IPS DF 6.9 (cell line): Measurements from ENCODE around the gene CX3CR1.
"Not testable (repeated sequence)": the region's sequence is repeated elsewhere in the genome, so short reads cannot be mapped to it uniquely, and the experiment has no call there.

ENCODE experiments used
- DNase-seq: peaks from one replicate; pipeline ENCODE4 v3.0.0-alpha.2; 2013; ENCODE audit warnings: low read depth, low spot score
- H3K27ac ChIP-seq: one replicate; pipeline ENCODE4 v1.5.1; 2013; ENCODE audit warnings: low read length, control low read depth
- H3K27me3 ChIP-seq: 2 replicates; pipeline ENCODE4 v1.6.1; 2013; ENCODE audit warnings: mild to moderate bottlenecking, low read length; ENCODE audit not compliant: control insufficient read depth, insufficient read depth
- H3K36me3 ChIP-seq: 2 replicates; pipeline ENCODE4 v1.6.1; 2013; ENCODE audit warnings: low read length; ENCODE audit not compliant: control insufficient read depth, insufficient read depth
- H3K4me1 ChIP-seq: 2 replicates; pipeline ENCODE4 v1.6.1; 2013; ENCODE audit warnings: low read length; ENCODE audit not compliant: control insufficient read depth, insufficient read depth
- H3K4me3 ChIP-seq: 2 replicates; pipeline ENCODE4 v1.5.1; 2013; ENCODE audit warnings: mild to moderate bottlenecking, low read length
- H3K9me3 ChIP-seq: 2 replicates; pipeline ENCODE4 v1.6.1; 2013; ENCODE audit warnings: low read length, inconsistent platforms; ENCODE audit not compliant: control insufficient read depth, insufficient read depth
- WGBS: extraction: QIAGEN DNeasy Blood & Tissue Kit; methylation state at CpG from one replicate; pipeline ENCODE4 v1.1.7; 2013; ENCODE audit warnings: mixed read lengths, missing lambda C conversion rate; ENCODE audit not compliant: insufficient read length, insufficient coverage; 5-methylcytosine and 5-hydroxymethylcytosine counted together

CX3CR1 gene, protein sequence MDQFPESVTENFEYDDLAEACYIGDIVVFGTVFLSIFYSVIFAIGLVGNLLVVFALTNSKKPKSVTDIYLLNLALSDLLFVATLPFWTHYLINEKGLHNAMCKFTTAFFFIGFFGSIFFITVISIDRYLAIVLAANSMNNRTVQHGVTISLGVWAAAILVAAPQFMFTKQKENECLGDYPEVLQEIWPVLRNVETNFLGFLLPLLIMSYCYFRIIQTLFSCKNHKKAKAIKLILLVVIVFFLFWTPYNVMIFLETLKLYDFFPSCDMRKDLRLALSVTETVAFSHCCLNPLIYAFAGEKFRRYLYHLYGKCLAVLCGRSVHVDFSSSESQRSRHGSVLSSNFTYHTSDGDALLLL

DNA sequence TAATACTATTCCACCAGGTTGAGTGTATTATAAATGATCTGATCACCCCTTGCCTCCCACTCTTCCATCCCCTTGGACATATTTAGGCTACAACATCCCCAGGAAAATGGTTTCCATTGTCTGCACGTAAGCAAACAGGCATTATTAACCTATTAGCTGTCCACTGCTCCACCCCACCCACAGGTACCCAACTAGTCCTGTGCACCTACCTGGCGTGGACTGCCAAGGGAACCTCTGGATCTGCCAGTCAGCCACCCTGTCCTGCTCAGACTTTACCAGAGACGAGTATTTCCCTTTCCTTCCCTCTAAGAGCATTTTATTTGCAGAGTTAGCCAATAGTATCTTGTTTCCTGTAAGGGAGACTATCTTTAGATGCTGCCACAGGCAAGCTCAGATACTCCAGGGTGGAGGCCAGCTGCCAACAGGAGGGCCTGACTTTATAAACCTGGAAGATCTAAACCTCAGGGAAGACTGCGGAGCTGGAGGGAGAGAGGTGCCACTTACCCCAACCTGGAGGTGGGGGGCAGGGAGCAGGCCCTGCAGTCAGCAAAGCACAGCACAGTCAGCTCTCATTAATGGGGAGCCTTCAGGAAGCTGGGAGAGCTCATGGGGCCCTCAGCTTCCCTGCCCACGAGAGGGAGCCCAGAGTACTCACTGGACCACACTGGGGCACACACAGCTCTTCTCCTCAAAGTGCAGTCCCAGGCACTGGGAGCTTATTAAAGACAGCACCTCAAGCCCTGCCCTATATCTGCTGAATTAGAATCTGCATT, at the start of gene CX3CR1:
TSS of gene CX3CR1 (minus strand) at position 292 of the 773 bp plus-strand sequence. CDS start 13,527 bp downstream, outside the sequence.
- Histone ChIP-seq H3K9me3 (no peaks in the 10 kb centered on the region), H3K4me3 (no peak within 1 kb of the TSS), H3K27ac (no peak within 1 kb of the TSS), H3K27me3 (no peaks in the 10 kb centered on the region), H3K36me3 (no peaks in the 10 kb centered on the region), H3K4me1 (no peaks in the 10 kb centered on the region)
- no peak for DNase-seq
- no CpG with 5 or more reads among the region's 5 CpGs for WGBS

DNA sequence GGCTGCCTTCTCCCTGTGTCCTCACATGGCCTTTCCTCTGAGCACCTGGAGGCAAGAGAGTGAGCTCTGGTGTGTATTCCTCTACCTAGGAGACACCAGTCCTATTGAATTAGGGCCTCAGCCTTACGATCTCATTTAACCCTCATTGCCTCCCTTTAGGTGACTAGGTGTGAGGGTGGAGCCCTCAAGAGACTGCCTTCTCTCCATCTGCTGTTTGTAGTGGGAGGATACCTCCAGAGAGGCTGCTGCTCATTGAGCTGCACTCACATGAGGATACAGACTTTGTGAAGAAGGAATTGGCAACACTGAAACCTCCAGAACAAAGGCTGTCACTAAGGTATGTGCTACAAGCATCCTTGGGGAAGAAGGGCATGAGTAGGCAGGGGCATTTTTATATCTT, 49.7 kb upstream of the CX3CR1 start, which contains the start of gene CCR8:
TSS of gene CCR8 (plus strand) at position 217 of the 400 bp plus-strand sequence. CDS start 2,623 bp downstream, outside the sequence.
- H3K27me3 ChIP-seq: no peaks in the 10 kb centered on the region
- DNase-seq: no peak
- no peaks in the 10 kb centered on the region for H3K36me3 ChIP-seq
- no peak within 1 kb of the TSS for H3K4me3 ChIP-seq
- WGBS: no CpG with 5 or more reads among the region's 1 CpG
- no peaks in the 10 kb centered on the region for H3K4me1 ChIP-seq
- no peak within 1 kb of the TSS for H3K27ac ChIP-seq
- no peaks in the 10 kb centered on the region for H3K9me3 ChIP-seq

DNA sequence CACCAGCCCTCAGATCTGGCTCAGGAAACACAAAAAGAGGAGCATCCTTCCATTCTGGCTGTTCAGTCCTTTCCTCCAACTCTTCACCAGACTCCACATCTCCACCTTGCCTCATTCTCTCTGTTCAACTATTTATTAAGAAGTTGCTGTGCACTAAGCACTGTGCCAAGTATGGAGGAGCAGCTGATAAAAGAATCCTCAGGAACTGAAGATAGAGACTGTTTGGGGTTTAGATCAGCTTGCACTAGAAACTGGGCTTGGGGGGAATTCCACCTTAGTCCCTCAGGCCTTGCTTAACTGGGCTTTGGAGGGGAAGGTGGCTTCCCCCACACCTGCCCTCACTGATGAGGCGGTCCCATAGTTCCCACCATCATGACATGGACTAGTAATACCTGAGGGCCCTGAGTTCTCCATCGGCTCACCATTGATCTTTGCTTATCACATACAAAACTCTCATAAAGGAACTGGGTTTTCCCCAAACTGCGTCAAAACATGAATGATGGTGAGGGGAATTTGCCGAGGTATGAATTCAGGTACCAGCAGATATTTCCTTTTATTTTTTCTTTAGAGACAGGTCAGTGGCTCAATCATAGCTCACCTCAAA, 48.0 kb upstream of the CX3CR1 start:
- Histone ChIP-seq H3K9me3 (no peaks in the 10 kb centered on the region), H3K4me3 (no peak overlapping the region), H3K36me3 (no peaks in the 10 kb centered on the region), H3K4me1 (no peaks in the 10 kb centered on the region), H3K27me3 (no peaks in the 10 kb centered on the region), H3K27ac (no peak overlapping the region)
- no peak for DNase-seq
- WGBS: no CpG with 5 or more reads among the region's 4 CpGs

DNA sequence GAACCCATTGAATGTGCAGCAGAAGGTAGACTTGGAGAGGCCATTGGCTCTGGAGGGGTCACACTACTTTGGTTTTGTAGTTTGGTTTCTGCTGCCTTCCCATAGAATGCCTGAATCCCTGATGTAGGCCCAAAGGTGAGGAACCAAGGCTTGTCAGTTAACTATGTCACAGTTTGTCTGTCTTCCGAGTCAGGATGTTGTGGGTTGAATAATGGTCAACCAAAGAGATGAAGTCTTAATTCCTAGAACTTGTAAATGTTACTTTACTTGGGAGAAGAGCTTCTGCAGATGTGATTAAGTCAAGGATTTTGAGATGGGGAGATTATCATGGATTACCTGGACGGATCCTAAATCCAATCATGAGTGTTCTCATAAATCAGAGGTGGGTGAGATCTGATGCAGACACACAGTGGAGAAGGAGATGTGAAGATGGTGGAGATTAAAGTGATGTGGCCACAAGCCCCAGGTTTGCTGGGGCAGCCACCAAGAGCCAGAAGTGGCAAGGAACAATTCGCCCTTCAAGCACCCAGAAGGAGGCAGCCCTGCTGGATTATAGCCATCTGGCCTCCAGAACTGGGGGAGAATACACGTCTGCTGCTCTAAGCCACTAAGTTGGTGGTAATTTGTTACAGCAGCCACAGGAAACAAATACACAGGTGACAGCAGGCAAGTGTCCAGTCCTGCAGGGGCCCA, 47.4 kb upstream of the CX3CR1 start:
- DNase-seq: no peak
- Histone ChIP-seq H3K9me3 (no peaks in the 10 kb centered on the region), H3K27me3 (no peaks in the 10 kb centered on the region), H3K36me3 (no peaks in the 10 kb centered on the region), H3K27ac (no peak overlapping the region), H3K4me1 (no peaks in the 10 kb centered on the region), H3K4me3 (no peak overlapping the region)
- no CpG with 5 or more reads among the region's 4 CpGs for WGBS

DNA sequence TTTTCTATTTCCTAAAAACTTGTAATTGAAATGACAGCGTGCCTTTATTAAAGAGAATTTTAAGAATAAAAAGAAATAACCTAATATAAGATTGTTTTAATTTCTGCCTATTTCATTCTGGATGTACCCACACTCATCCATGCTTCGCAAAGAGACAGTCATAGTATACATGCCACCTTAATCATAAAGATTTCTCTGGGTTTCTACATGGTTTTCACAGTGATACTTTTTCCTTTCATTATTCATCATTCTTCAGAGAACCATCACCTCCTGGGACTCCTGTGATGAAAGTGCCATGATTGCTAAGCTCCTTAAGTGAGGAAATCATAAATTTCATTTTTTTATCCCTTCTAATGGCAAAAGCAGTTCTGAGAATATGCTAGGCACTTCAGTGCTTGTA, 45.4 kb upstream of the CX3CR1 start:
- no peaks in the 10 kb centered on the region for H3K27me3 ChIP-seq
- no peaks in the 10 kb centered on the region for H3K36me3 ChIP-seq
- H3K4me3 ChIP-seq: no peak overlapping the region
- H3K9me3 ChIP-seq: no peaks in the 10 kb centered on the region
- no peak overlapping the region for H3K27ac ChIP-seq
- no CpG with 5 or more reads among the region's 2 CpGs for WGBS
- H3K4me1 ChIP-seq: no peaks in the 10 kb centered on the region
- no peak for DNase-seq

DNA sequence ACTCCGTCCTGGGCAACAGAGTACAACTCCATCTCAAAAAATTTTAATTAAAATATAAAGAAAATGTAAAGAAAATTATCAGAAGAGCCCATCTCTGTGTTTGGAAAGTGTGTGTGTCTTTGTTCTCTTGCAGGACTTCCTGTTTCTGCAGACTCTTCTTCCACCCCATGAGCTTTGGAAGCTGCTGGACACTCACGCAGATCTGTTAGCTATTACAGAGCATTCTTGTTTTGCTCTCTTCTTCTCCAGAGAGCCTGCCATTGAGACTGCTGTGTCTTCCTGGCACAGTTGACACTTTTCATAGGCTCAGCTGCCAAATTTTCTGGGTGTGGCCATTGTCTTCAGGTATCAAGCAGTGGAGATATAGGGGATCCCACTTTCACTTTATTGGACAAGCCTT, 43.7 kb upstream of the CX3CR1 start:
- Histone ChIP-seq H3K36me3 (no peaks in the 10 kb centered on the region), H3K4me1 (no peaks in the 10 kb centered on the region), H3K9me3 (no peaks in the 10 kb centered on the region), H3K27me3 (no peaks in the 10 kb centered on the region), H3K27ac (no peak overlapping the region), H3K4me3 (no peak overlapping the region)
- DNase-seq: no peak
- WGBS: no CpG with 5 or more reads among the region's 2 CpGs

DNA sequence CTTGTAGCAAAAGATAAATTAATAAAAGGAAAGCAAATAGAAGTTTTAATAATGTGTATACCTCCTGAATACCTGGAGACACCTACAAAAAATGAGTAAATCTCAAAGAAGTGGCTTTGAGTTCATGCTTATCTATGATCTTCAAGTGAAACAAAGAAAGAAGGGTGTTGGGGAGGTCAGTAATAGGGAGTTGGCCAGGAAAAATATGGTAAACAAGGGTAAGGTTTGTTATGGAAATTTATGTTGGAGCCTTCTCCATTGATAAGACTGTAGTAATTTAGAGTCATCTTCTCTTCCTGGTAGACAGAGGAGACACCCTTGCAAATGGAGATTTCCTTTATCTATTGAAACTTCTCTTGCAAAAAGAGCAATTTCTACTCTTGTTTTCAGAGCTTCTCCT, 43.1 kb upstream of the CX3CR1 start:
- no peak for DNase-seq
- Histone ChIP-seq H3K27ac (no peak overlapping the region), H3K4me1 (no peaks in the 10 kb centered on the region), H3K4me3 (no peak overlapping the region), H3K9me3 (no peaks in the 10 kb centered on the region), H3K27me3 (no peaks in the 10 kb centered on the region), H3K36me3 (no peaks in the 10 kb centered on the region)

DNA sequence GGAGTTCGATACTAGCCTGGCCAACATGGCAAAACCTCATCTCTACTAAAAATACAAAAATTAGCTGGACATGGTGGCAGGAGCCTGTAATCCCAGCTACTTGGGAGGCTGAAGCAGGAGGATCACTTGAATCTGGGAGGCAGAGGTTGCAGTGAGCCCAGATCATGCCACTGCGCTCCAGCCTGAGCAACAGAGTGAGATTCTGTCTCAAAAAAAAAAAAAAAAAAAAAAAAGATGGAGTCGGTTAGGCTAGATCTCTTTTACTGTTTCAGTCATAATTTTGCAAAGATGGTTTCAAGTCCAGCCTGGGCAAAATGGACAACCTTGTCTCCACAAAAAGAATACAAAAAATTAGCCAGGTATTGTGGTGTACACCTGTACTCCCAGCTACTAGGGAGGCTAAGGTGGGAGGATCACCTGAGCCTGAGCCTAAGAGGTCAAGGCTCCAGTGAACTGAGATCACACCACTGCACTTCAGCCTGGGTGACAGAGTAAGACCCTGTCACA, 42.4 kb upstream of the CX3CR1 start:
- not testable (repeated sequence) for H3K27me3 ChIP-seq, H3K27ac ChIP-seq, H3K4me1 ChIP-seq, H3K36me3 ChIP-seq, H3K9me3 ChIP-seq, H3K4me3 ChIP-seq, DNase-seq
- no CpG with 5 or more reads among the region's 3 CpGs for WGBS

DNA sequence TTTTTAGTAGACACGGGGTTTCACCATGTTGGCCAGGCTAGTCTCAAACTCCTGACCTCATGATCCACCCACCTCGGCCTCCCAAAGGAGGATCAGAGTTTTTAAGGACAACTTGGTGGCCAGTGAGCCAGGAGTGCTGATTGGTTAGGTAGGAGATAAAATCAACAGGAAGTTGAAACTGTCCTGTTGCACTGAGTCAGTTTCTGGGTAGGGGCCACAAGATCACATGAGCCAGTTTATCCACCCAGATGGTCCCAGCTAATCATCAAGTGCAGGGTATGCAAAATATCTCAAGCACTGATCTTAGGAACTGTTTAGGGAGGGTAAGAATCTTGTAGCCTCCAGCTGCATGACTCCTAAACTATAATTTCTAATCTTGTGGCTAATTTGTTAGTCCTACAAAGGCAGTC, 41.7 kb upstream of the CX3CR1 start:
- not testable (repeated sequence) for H3K4me1 ChIP-seq, H3K27ac ChIP-seq, H3K27me3 ChIP-seq, H3K9me3 ChIP-seq, DNase-seq, H3K36me3 ChIP-seq, H3K4me3 ChIP-seq
- no CpG with 5 or more reads among the region's 2 CpGs for WGBS

DNA sequence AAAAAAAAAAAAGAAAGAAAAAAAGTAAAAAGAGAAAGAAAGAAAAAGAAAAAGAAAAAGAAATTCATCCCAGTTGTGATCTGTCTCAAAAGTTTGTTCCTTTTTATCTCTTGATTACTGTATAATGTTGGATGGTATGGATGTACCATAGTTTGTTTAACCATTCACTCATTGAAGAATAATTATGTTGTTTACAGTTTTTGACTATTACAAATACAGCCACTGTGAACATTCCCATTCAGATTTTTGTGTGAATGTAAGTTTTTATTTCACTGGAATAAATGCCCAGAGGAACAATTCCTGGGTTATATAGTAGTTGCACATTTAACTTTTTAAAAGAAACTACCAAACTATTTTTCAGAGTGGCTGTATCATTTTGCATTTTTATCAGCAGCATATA, 39.4 kb upstream of the CX3CR1 start:
- no peak for DNase-seq
- H3K4me1 ChIP-seq: no peaks in the 10 kb centered on the region
- H3K27ac ChIP-seq: no peak overlapping the region
- H3K9me3 ChIP-seq: no peaks in the 10 kb centered on the region
- H3K36me3 ChIP-seq: no peaks in the 10 kb centered on the region
- H3K4me3 ChIP-seq: no peak overlapping the region
- H3K27me3 ChIP-seq: no peaks in the 10 kb centered on the region
